ENCODE measurements around the gene ATP11B. TPM values are rescaled to one million over a fixed set of nuclear protein-coding genes. Genes with fewer than 3 reads are reported as not detected.

ATP11B gene
- polyA plus RNA-seq: 10 to 100 TPM in 2 of 3 donors, 1 to 10 TPM in 1; 9.5 to 16.3 (median 10.7) TPM

GRCh38 chr3:182792901-182793662 is at the start of gene ATP11B:
Gene ATP11B (plus strand): TSS chr3:182793504. CDS start chr3:182793760, 256 bp downstream.
- H3K27ac ChIP-seq (ENCODE audit: low read depth, low read length): peak within 1 kb of the TSS; percentile 90
- WGBS, 3 donors: 0 to 1% (median 0%) methylated on average over 53 to 74 of the region's 74 CpGs

- H3K27ac ChIP-seq (ENCODE audit: low read depth, low read length): no peak overlapping the region
- 39 to 48% (median 42%) methylated on average over 3 of the region's 3 CpGs for WGBS, 3 donors
These were observed 46.3 kb upstream of the ATP11B start for GRCh38 chr3:182746959-182747358.

GRCh38 chr3:182755308-182755707 is 38.0 kb upstream of the ATP11B start:
- H3K27ac ChIP-seq (ENCODE audit: low read depth, low read length): no peak overlapping the region

- 69 to 82% (median 72%) methylated on average over 3 of the region's 3 CpGs for WGBS, 3 donors
- H3K27ac ChIP-seq (ENCODE audit: low read depth, low read length): no peak overlapping the region
These were observed 37.6 kb upstream of the ATP11B start for GRCh38 chr3:182755712-182756111.

- 24 to 76% (median 70%) methylated on average over 13 of the region's 13 CpGs for WGBS, 3 donors
These were observed 32.6 kb upstream of the ATP11B start for GRCh38 chr3:182760576-182761164.

GRCh38 chr3:182763896-182764295 is 29.4 kb upstream of the ATP11B start:
- WGBS, 3 donors: 55 to 87% (median 75%) methylated on average over 2 of the region's 2 CpGs
- H3K27ac ChIP-seq (ENCODE audit: low read depth, low read length): no peak overlapping the region

More at GRCh38 chr3:182760576-182761164, 32.6 kb upstream of the ATP11B start:
- no peak overlapping the region for H3K27ac ChIP-seq (ENCODE audit: low read depth, low read length)

GRCh38 chr3:182765287-182765686 is 28.0 kb upstream of the ATP11B start:
- H3K27ac ChIP-seq (ENCODE audit: low read depth, low read length): no peak overlapping the region

- H3K27ac ChIP-seq (ENCODE audit: low read depth, low read length): no peak overlapping the region
- 61 to 77% (median 65%) methylated on average over 2 of the region's 2 CpGs for WGBS, 3 donors
These were observed 27.2 kb upstream of the ATP11B start for GRCh38 chr3:182766099-182766498.

- no peak overlapping the region for H3K27ac ChIP-seq (ENCODE audit: low read depth, low read length)
- WGBS, 3 donors: 88 to 100% (median 92%) methylated on average over 1 of the region's 1 CpG
These were observed 24.9 kb upstream of the ATP11B start for GRCh38 chr3:182768413-182768812.

GRCh38 chr3:182769673-182770072 is 23.6 kb upstream of the ATP11B start:
- 49 to 70% (median 64%) methylated on average over 2 of the region's 2 CpGs for WGBS, 3 donors
- H3K27ac ChIP-seq (ENCODE audit: low read depth, low read length): no peak overlapping the region

- WGBS, 3 donors: 81 to 98% (median 85%) methylated on average over 1 of the region's 1 CpG
- H3K27ac ChIP-seq (ENCODE audit: low read depth, low read length): no peak overlapping the region
These were observed 11.2 kb upstream of the ATP11B start for GRCh38 chr3:182782149-182782548.

- no peak overlapping the region for H3K27ac ChIP-seq (ENCODE audit: low read depth, low read length)
- 89 to 97% (median 97%) methylated on average over 1 of the region's 1 CpG for WGBS, 3 donors
These were observed 10.2 kb upstream of the ATP11B start for GRCh38 chr3:182783106-182783505.

GRCh38 chr3:182784542-182784941 is 8.8 kb upstream of the ATP11B start:
- WGBS, 3 donors: 26 to 48% (median 39%) methylated on average over 1 of the region's 1 CpG
- no peak overlapping the region for H3K27ac ChIP-seq (ENCODE audit: low read depth, low read length)

GRCh38 chr3:182785142-182785541 is 8.2 kb upstream of the ATP11B start:
- WGBS, 3 donors: 81 to 93% (median 90%) methylated on average over 3 of the region's 3 CpGs

GRCh38 chr3:182785756-182786155 is 7.5 kb upstream of the ATP11B start:
- no peak overlapping the region for H3K27ac ChIP-seq (ENCODE audit: low read depth, low read length)

More at GRCh38 chr3:182785142-182785541, 8.2 kb upstream of the ATP11B start:
- H3K27ac ChIP-seq (ENCODE audit: low read depth, low read length): no peak overlapping the region

- H3K27ac ChIP-seq (ENCODE audit: low read depth, low read length): no peak overlapping the region
- WGBS, 3 donors: 69 to 90% (median 72%) methylated on average over 5 of the region's 5 CpGs
These were observed 6.6 kb upstream of the ATP11B start for GRCh38 chr3:182786564-182787196.

GRCh38 chr3:182787302-182788036 is 5.8 kb upstream of the ATP11B start:
- WGBS, 3 donors: 55 to 70% (median 62%) methylated on average over 12 of the region's 12 CpGs
- no peak overlapping the region for H3K27ac ChIP-seq (ENCODE audit: low read depth, low read length)

- no peak overlapping the region for H3K27ac ChIP-seq (ENCODE audit: low read depth, low read length)
- 36 to 48% (median 38%) methylated on average over 1 of the region's 1 CpG for WGBS, 3 donors
These were observed 3.9 kb upstream of the ATP11B start for GRCh38 chr3:182789371-182789770.

- 72 to 84% (median 84%) methylated on average over 1 of the region's 1 CpG for WGBS, 3 donors
- no peak overlapping the region for H3K27ac ChIP-seq (ENCODE audit: low read depth, low read length)
These were observed 2.7 kb upstream of the ATP11B start for GRCh38 chr3:182790612-182791011.

Measured in adipose tissue (tissue), 3 donors.